Measurements from ENCODE around the gene XIRP1. TPM values are rescaled to one million over a fixed set of nuclear protein-coding genes. Genes with fewer than 3 reads are reported as not detected.

XIRP1 gene
- total RNA-seq, 4 donors from 2014 or later, result not detected

GRCh38 chr3:39153977-39154279, 38.5 kb downstream of the XIRP1 start:
- TF ChIP-seq POLR2A (IDR thresholded peaks at IDR 0.05), result no peak
- no peak for TF ChIP-seq CTCF (IDR thresholded peaks at IDR 0.05)
- no peaks in the 10 kb centered on the region for H3K9me3 ChIP-seq
- peaks cover 0 to 5% of the 10 kb centered on the region in 2 donors for H3K36me3 ChIP-seq
- peaks cover 34 to 39% of the 10 kb centered on the region in 2 donors for H3K4me1 ChIP-seq
- DNase-seq, result no peak
- intact Hi-C loops (cut with DNase I), result no loop called here
- peak overlapping the region; percentile 70 to 100 (median 86) for H3K27ac ChIP-seq
- peak overlapping the region in 1 of 3 donors; percentile 97 for H3K4me3 ChIP-seq (replicated peaks in 1 of 3)
- H3K27me3 ChIP-seq, result no peaks in the 10 kb centered on the region
- 3 to 22% methylated on average over 6 to 8 of the region's 9 CpGs for WGBS, 2 donors

- Histone ChIP-seq H3K27me3 (no peaks in the 10 kb centered on the region), H3K36me3 (peaks cover 5 to 11% of the 10 kb centered on the region in 2 donors), H3K4me1 (peaks cover 63 to 67% of the 10 kb centered on the region in 2 donors), H3K27ac (peak overlapping the region; percentile 99 to 100 (median 99)), H3K9me3 (no peaks in the 10 kb centered on the region), H3K4me3 (replicated peaks in 1 of 3) (peak overlapping the region in 2 of 3 donors; percentile 12 to 97)
- intact Hi-C loops (cut with DNase I), result no loop called here
- TF ChIP-seq CTCF (IDR thresholded peaks at IDR 0.05) (no peak), POLR2A (IDR thresholded peaks at IDR 0.05) (peak in 1 of 2 donors; percentile 43)
- 18 to 19% methylated on average over 8 to 9 of the region's 9 CpGs for whole genome bisulfite sequencing, 2 donors
- DNase-seq, result peak; percentile 95
Measured at GRCh38 chr3:39150803-39151631, 41.4 kb downstream of the XIRP1 start.

- intact Hi-C loops (cut with DNase I), result no loop called here
- no peak for DNase-seq
Measured at GRCh38 chr3:39150148-39150802, 42.1 kb downstream of the XIRP1 start.

GRCh38 chr3:39149498-39150147, 42.8 kb downstream of the XIRP1 start:
- peak overlapping the region; percentile 99 to 100 (median 99) for H3K27ac ChIP-seq
- H3K4me3 ChIP-seq (replicated peaks in 1 of 3), result no peak overlapping the region
- intact Hi-C loops (cut with DNase I), result no loop called here
- H3K4me1 ChIP-seq, result peaks cover 63 to 69% of the 10 kb centered on the region in 2 donors
- DNase-seq, result no peak
- no peak for TF ChIP-seq CTCF (IDR thresholded peaks at IDR 0.05)
- no peak for TF ChIP-seq POLR2A (IDR thresholded peaks at IDR 0.05)
- 57 to 58% methylated on average over 3 of the region's 3 CpGs for WGBS, 2 donors
- H3K27me3 ChIP-seq, result no peaks in the 10 kb centered on the region
- H3K36me3 ChIP-seq, result peaks cover 19 to 25% of the 10 kb centered on the region in 2 donors
- no peaks in the 10 kb centered on the region for H3K9me3 ChIP-seq

More at GRCh38 chr3:39150148-39150802, 42.1 kb downstream of the XIRP1 start:
- TF ChIP-seq POLR2A (IDR thresholded peaks at IDR 0.05), result no peak
- peak in 2 of 6 experiments; percentile 6 to 17 for TF ChIP-seq CTCF (IDR thresholded peaks at IDR 0.05)
- Histone ChIP-seq H3K4me3 (replicated peaks in 1 of 3) (no peak overlapping the region), H3K27ac (peak overlapping the region; percentile 99 to 100 (median 99)), H3K4me1 (peaks cover 63 to 71% of the 10 kb centered on the region in 2 donors), H3K9me3 (no peaks in the 10 kb centered on the region), H3K27me3 (no peaks in the 10 kb centered on the region), H3K36me3 (peaks cover 13 to 19% of the 10 kb centered on the region in 2 donors)
- WGBS, 2 donors, result 33 to 52% methylated on average over 5 of the region's 5 CpGs

Measured in thyroid gland (tissue), 4 donors.